Measurements from ENCODE around the gene AKAP4.

DNA sequence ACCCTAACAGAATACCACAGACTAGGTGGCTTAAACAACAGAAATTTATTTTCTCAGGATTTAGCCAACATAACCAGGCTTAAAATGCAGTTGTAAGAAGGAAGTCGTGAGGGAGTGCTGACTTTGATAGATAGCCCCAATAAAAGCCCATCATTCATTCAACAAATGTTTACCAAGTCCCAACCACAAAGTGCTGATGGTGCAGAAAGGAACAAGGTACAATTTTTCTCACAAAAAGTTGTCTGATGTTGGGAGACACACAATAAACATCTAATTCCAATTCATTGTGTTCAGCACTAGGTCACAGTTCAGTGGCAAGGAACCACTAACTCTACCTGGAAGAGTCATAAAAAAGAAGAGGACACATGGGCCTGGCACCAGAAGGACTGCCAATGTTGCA is 42.2 kb downstream of the AKAP4 start:
- TF ChIP-seq, protein P1, sequence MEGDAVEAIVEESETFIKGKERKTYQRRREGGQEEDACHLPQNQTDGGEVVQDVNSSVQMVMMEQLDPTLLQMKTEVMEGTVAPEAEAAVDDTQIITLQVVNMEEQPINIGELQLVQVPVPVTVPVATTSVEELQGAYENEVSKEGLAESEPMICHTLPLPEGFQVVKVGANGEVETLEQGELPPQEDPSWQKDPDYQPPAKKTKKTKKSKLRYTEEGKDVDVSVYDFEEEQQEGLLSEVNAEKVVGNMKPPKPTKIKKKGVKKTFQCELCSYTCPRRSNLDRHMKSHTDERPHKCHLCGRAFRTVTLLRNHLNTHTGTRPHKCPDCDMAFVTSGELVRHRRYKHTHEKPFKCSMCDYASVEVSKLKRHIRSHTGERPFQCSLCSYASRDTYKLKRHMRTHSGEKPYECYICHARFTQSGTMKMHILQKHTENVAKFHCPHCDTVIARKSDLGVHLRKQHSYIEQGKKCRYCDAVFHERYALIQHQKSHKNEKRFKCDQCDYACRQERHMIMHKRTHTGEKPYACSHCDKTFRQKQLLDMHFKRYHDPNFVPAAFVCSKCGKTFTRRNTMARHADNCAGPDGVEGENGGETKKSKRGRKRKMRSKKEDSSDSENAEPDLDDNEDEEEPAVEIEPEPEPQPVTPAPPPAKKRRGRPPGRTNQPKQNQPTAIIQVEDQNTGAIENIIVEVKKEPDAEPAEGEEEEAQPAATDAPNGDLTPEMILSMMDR (IDR thresholded peaks at IDR 0.05; ENCODE audit: low read depth, low read length, missing input control) = no peak
- no peak for TF ChIP-seq RAD21 (IDR thresholded peaks at IDR 0.05)
- no peak for TF ChIP-seq SP1 (IDR thresholded peaks at IDR 0.05)
- TF ChIP-seq EGR1 (IDR thresholded peaks at IDR 0.05; ENCODE audit: low read depth in 2 of 2) = no peak
- no peak for TF ChIP-seq TAF1 (conservative IDR thresholded peaks at IDR 0.05)
- TF ChIP-seq, protein P2, sequence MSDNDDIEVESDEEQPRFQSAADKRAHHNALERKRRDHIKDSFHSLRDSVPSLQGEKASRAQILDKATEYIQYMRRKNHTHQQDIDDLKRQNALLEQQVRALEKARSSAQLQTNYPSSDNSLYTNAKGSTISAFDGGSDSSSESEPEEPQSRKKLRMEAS (IDR thresholded peaks at IDR 0.05) = no peak
- TF ChIP-seq HNF4G (IDR thresholded peaks at IDR 0.05) = no peak
- TF ChIP-seq JUND (IDR thresholded peaks at IDR 0.05) = no peak

Data from liver (tissue), 3 donors.